HG03060 (cell line): Measurements from ENCODE around the gene ZNF740.

Experiments
- ATAC-seq: cut with Tn5 transposase; IDR thresholded peaks from one replicate; pipeline ENCODE4 v1.9.1; 2021; ENCODE audit warnings: low read depth, moderate number of reproducible peaks; ENCODE audit not compliant: unreplicated experiment

The ZNF740 gene

DNA sequence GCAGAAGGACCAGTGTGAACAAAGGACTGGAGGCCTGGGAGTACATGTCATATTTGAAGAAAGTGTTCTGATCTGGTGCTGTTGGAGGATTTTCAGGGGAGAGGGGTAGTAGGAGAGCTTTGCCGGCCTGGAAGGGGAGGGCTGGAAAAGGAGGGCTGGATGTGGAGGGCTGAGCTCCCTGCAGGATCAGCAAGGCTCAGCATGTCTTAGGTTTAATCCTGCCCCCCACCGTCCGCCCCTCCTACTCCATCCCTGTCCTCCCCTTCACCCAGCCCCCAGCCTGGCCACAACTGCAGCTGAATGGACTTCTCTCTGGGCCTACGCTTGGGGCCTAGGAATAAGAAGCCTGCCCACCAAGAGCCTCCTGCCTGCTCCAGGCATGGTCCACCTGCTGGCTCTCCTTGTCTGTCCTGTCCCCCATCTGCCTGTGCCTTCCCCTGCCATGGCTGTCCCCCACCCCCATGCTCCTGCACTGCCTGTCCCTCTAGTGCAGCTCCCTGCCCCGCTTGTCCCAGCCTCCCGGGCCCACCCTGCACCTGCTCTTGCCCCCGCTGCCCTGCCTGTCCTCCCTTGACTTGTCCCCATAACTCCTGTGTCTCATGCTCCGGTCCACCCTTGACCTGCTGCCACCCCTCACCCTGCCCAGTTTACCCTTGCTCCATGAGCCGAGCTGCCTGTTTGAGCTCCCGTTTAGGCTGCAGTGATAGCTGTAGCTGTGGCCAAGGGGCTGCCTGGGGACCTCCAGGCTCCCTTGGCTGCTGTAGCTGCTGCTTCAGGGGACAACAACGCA, 61.3 kb downstream of the ZNF740 start:
- ATAC-seq: no peak

DNA sequence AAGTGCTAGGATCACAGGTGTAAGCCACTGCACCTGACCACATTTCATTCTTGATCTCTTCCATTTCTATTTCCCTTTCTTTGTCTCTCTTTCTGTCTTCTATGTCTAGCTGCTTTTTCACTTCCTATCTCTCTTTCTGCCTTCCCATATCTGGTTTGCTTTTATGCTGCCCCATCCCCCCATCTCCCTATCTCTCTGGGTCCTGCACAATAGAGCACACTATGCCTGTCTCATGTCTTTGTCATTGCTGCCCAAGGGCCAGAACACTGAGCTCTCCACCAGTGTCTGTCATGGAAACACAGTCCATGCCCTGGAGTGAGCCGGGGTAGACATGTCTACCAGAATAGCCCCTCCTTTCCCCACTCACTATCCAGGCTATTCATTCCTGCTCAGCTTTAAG, 63.8 kb downstream of the ZNF740 start:
- ATAC-seq: no peak
